Heart right ventricle (tissue), 16 donors: ENCODE data around the gene SLC2A11. TPM values are rescaled to one million over a fixed set of nuclear protein-coding genes. Genes with fewer than 3 reads are reported as not detected.
"Not testable (repeated sequence)": the region's sequence is repeated elsewhere in the genome, so short reads cannot be mapped to it uniquely, and the experiment has no call there.

Experiments
- ATAC-seq, 8 donors: fragments of 200-7000 bp; cut with Tn5 transposase; one replicate each; pipeline ENCODE4 v1.9.1; 2020; ENCODE audit warnings: mild to moderate bottlenecking in 8 of 8, moderate library complexity in 8 of 8, moderate number of reproducible peaks in 1 of 8
- DNase-seq, 2 donors: peaks; one replicate each; pipeline ENCODE4 v3.0.0-alpha.2; 2020
- H3K27ac ChIP-seq, 10 donors: fragments of 200-600 bp; sonication (generic) in 2 of 10; one replicate each; pipeline versions ENCODE4 v1.5.0 to v1.8.0; 2020 to 2022; ENCODE audit warnings: mild to moderate bottlenecking in 3 of 10
- H3K27me3 ChIP-seq, 7 donors: fragments of 200-600 bp; one replicate each; pipeline ENCODE4 v1.8.0; 2021 to 2022; ENCODE audit warnings: mild to moderate bottlenecking in 2 of 7
- H3K36me3 ChIP-seq, 9 donors: fragments of 200-600 bp; sonication (generic) in 1 of 9; one replicate each; pipeline versions ENCODE4 v1.5.0 to v1.8.0; 2020 to 2022; ENCODE audit warnings: mild to moderate bottlenecking in 2 of 9
- H3K4me1 ChIP-seq, 9 donors: fragments of 200-600 bp; sonication (generic) in 1 of 9; one replicate each; pipeline versions ENCODE4 v1.5.0 to v1.8.0; 2020 to 2022; ENCODE audit warnings: mild to moderate bottlenecking in 4 of 9
- H3K4me3 ChIP-seq, 10 donors: fragments of 200-600 bp; sonication (generic) in 2 of 10; one replicate each; pipeline versions ENCODE4 v1.5.0 to v1.8.0; 2020 to 2022; ENCODE audit warnings: mild to moderate bottlenecking in 7 of 10, moderate library complexity in 2 of 10
- H3K9me3 ChIP-seq, 11 donors: fragments of 200-600 bp in 10 of 11; sonication (generic) in 2 of 11; one replicate each; pipeline versions ENCODE4 v1.5.0 to v1.8.0; 2013 to 2022; ENCODE audit warnings: mild to moderate bottlenecking in 2 of 11, control low read depth in 1 of 11, moderate library complexity in 1 of 11
- CTCF ChIP-seq, 9 donors: fragments of 200-600 bp; sonication (generic) in 2 of 9; IDR thresholded peaks; one replicate each; pipeline versions ENCODE4 v1.5.0 to v1.8.0; 2021 to 2022; ENCODE audit warnings: antibody characterized with exemption in 9 of 9, mild to moderate bottlenecking in 5 of 9, moderate library complexity in 1 of 9
- WGBS, 2 donors: extraction: QIAGEN DNeasy Blood & Tissue Kit; methylation state at CpG; one replicate each; pipeline ENCODE4 v1.1.7; 2013; ENCODE audit warnings: inconsistent platforms in 1 of 2; 5-methylcytosine and 5-hydroxymethylcytosine counted together
- intact Hi-C, 10 donors: fragments of 100-400 bp; cut with DNase I; formaldehyde crosslinking; loops; one replicate each; pipeline versions ENCODE4 v1.11.1 to v1.14.2; 2022
- polyA plus RNA-seq, 2 donors: library from polyadenylated mRNA; stranded (reverse); fragments of 200-250 nt; gene quantifications; one replicate each; pipeline ENCODE4 v1.2.3, GENCODE V29; 2013
- total RNA-seq, 10 donors: library from RNA; stranded (reverse); fragmentation: NEBNext Ultra II Directional in 3 of 10; extraction: Animal tissue kit (Norgen Biotek cat#: 25700) in 3 of 10; gene quantifications; one replicate each; pipeline versions ENCODE4 v1.2.1 to v1.2.4, GENCODE V29; 2021 to 2023
- donor health status: Arrhythmogenic right ventricular cardiomyopathy.
- donor health status: ischemic (EF 13 %, LVEDD 7.1; RV severe dilation, severe dysfunction).
- donor health status: healthy with polysubstance abuse.
- donor health status: DM: no; HTN: yes; CAD: no.
- donor health status: DM: no; HTN: no; CAD: no.
- donor health status: ischemic (EF 25% LVEDD 6.9; RV normal size, moderate dysfunction).
- donor health status: ischemic (EF 25% LVEDD 5.7; RV mildly dilated, moderate dysfunction).
- donor health status: healthy.
- donor health status: DM: yes; HTN: yes; CAD: no.
- donor health status: Ischemic cardiomyopathy.
- donor health status: ischemic (EF 35%, LVEDD 5.7; RV mildly dilated, moderate dysfunction).
- donor health status: nonischemic (EF 11% LVEDD 7.7; RV severe dilation, severe dysfunction).
- donor health status: DM: yes; HTN: yes; CAD: no.
- donor health status: PGD.
- donor health status: ischemic (EF 29% LVEDD 5.4; RV normal size, mild dysfunction).
- donor health status: nonischemic (EF 23%, LVEDD 6.1; RV moderate dilation, normal function).

SLC2A11 gene
- total and polyA plus RNA-seq, 12 donors, result 8.3 to 42.1 (median 21.2) TPM

GRCh38 chr22:23897320-23897719 is 39.6 kb downstream of the SLC2A11 start:
- 91 to 96% methylated on average over 3 of the region's 3 CpGs for WGBS, 2 donors
- Histone ChIP-seq H3K4me1 (peaks cover 7 to 48% (median 25%) of the 10 kb centered on the region in 9 donors), H3K27me3 (no peaks in the 10 kb centered on the region), H3K9me3 (no peaks in the 10 kb centered on the region), H3K4me3 (no peak overlapping the region), H3K27ac (no peak overlapping the region), H3K36me3 (peaks cover 0 to 24% (median 5%) of the 10 kb centered on the region in 9 donors)
- DNase-seq, result no peak
- no peak for TF ChIP-seq CTCF (IDR thresholded peaks at IDR 0.05)
- ATAC-seq, result no peak
- intact Hi-C loops, result no loop called here

GRCh38 chr22:23898006-23898974 is 40.6 kb downstream of the SLC2A11 start:
- H3K27ac ChIP-seq, result peak overlapping the region in 5 of 10 donors; percentile 2 to 41 (median 8)
- H3K9me3 ChIP-seq, result no peaks in the 10 kb centered on the region
- 70 to 83% methylated on average over 8 of the region's 8 CpGs for WGBS, 2 donors
- TF ChIP-seq CTCF (IDR thresholded peaks at IDR 0.05), result no peak
- H3K27me3 ChIP-seq, result no peaks in the 10 kb centered on the region
- intact Hi-C loops, result no loop called here
- DNase-seq, result no peak
- H3K36me3 ChIP-seq, result peaks cover 0 to 24% (median 5%) of the 10 kb centered on the region in 9 donors
- no peak for ATAC-seq
- H3K4me3 ChIP-seq, result no peak overlapping the region
- H3K4me1 ChIP-seq, result peaks cover 7 to 48% (median 25%) of the 10 kb centered on the region in 9 donors

GRCh38 chr22:23899042-23899745 is 41.5 kb downstream of the SLC2A11 start:
- H3K4me1 ChIP-seq, result peaks cover 7 to 41% (median 20%) of the 10 kb centered on the region in 9 donors
- H3K9me3 ChIP-seq, result no peaks in the 10 kb centered on the region
- no peak for DNase-seq
- H3K27ac ChIP-seq, result peak overlapping the region in 4 of 10 donors; percentile 2 to 41 (median 18)
- 73 to 79% methylated on average over 6 of the region's 6 CpGs for WGBS, 2 donors
- H3K27me3 ChIP-seq, result no peaks in the 10 kb centered on the region
- no peak overlapping the region for H3K4me3 ChIP-seq
- peaks cover 0 to 24% (median 5%) of the 10 kb centered on the region in 9 donors for H3K36me3 ChIP-seq
- ATAC-seq, result no peak
- intact Hi-C loops, result no loop called here
- TF ChIP-seq CTCF (IDR thresholded peaks at IDR 0.05), result no peak

- ATAC-seq, H3K4me3 ChIP-seq, H3K27ac ChIP-seq, DNase-seq, H3K27me3 ChIP-seq, H3K9me3 ChIP-seq, intact Hi-C loops: not testable (repeated sequence)
- Histone ChIP-seq H3K36me3 (peaks cover 0 to 24% (median 5%) of the 10 kb centered on the region in 9 donors), H3K4me1 (peaks cover 7 to 37% (median 11%) of the 10 kb centered on the region in 9 donors)
- 73 to 89% methylated on average over 4 of the region's 4 CpGs for WGBS, 2 donors
Measured at GRCh38 chr22:23900227-23900626, 42.6 kb downstream of the SLC2A11 start.
